SK-N-SH treated with all-trans-retinoic acid at 6 μM for 48 hours (cell line): ENCODE results near the gene RGS7.

ENCODE experiments used
- ATAC-seq: fragments of 200-7000 bp; cut with Tn5 transposase; 3 replicates; pipeline ENCODE4 v1.9.1; 2020; ENCODE audit warnings: mild to moderate bottlenecking, moderate library complexity
- ARNTL ChIP-seq: fragments of 450-650 bp; formaldehyde crosslinking; IDR thresholded peaks from 2 replicates; pipeline ENCODE4 v1.5.0; 2020; ENCODE audit warnings: low read depth, mild to moderate bottlenecking, moderate library complexity, borderline replicate concordance
- CREB5 ChIP-seq: fragments of 250-450 bp; sonication (Bioruptor Pico); IDR thresholded peaks from 2 replicates; pipeline ENCODE4 v1.5.1; 2020; ENCODE audit warnings: low read depth, mild to moderate bottlenecking, moderate library complexity
- ESRRG ChIP-seq: fragments of 250-450 bp; sonication (Bioruptor Pico); IDR thresholded peaks from 2 replicates; pipeline ENCODE4 v1.6.1; 2021; ENCODE audit warnings: mild to moderate bottlenecking
- GLIS3 ChIP-seq: fragments of 250-450 bp; sonication (Bioruptor Pico); IDR thresholded peaks from 2 replicates; pipeline ENCODE4 v1.5.0; 2020; ENCODE audit warnings: mild to moderate bottlenecking, moderate library complexity
- ISL1 ChIP-seq: fragments of 250-450 bp; sonication (Bioruptor Pico); IDR thresholded peaks from 2 replicates; pipeline ENCODE4 v2.1.2; 2022; ENCODE audit warnings: mild to moderate bottlenecking, moderate library complexity
- OSR1 ChIP-seq: fragments of 250-450 bp; sonication (Bioruptor Pico); IDR thresholded peaks from 2 replicates; pipeline ENCODE4 v1.8.0; 2022; ENCODE audit warnings: moderate library complexity, mild to moderate bottlenecking, inconsistent platforms
- PATZ1 ChIP-seq: fragments of 250-450 bp; sonication (Bioruptor Pico); IDR thresholded peaks from 2 replicates; pipeline ENCODE4 v1.8.0; 2020; ENCODE audit warnings: mild to moderate bottlenecking, moderate library complexity, borderline replicate concordance
- PPARA ChIP-seq: fragments of 250-450 bp; sonication (Bioruptor Pico); IDR thresholded peaks from 2 replicates; pipeline ENCODE4 v1.5.0; 2020; ENCODE audit warnings: mild to moderate bottlenecking, borderline replicate concordance
- SNAI2 ChIP-seq: fragments of 250-450 bp; sonication (Bioruptor Pico); IDR thresholded peaks from 2 replicates; pipeline ENCODE4 v1.5.0; 2020; ENCODE audit warnings: mild to moderate bottlenecking, moderate library complexity
- TCF4 ChIP-seq: fragments of 250-450 bp; sonication (Bioruptor Pico); IDR thresholded peaks from 2 replicates; pipeline ENCODE4 v1.8.0; 2021; ENCODE audit warnings: mild to moderate bottlenecking, moderate library complexity, borderline replicate concordance
- TOX ChIP-seq: fragments of 250-450 bp; sonication (Bioruptor Pico); IDR thresholded peaks from 2 replicates; pipeline ENCODE4 v1.8.0; 2021; ENCODE audit warnings: mild to moderate bottlenecking, moderate library complexity, borderline replicate concordance
- ZC3H10 ChIP-seq: fragments of 250-450 bp; sonication (Bioruptor Pico); IDR thresholded peaks from 2 replicates; pipeline ENCODE4 v1.5.1; 2021; ENCODE audit warnings: mild to moderate bottlenecking, moderate library complexity
- ZFP3 ChIP-seq: fragments of 250-450 bp; sonication (Bioruptor Pico); IDR thresholded peaks from 2 replicates; pipeline ENCODE4 v1.5.0; 2020; ENCODE audit warnings: mild to moderate bottlenecking, moderate library complexity
- ZFP30 ChIP-seq: fragments of 450-650 bp; formaldehyde crosslinking; IDR thresholded peaks from 2 replicates; pipeline ENCODE4 v1.5.0; 2022; ENCODE audit warnings: mild to moderate bottlenecking, moderate library complexity
- ZNF565 ChIP-seq: fragments of 450-650 bp; formaldehyde crosslinking; conservative IDR thresholded peaks from 2 replicates; pipeline ENCODE4 v1.5.0; 2020; ENCODE audit warnings: low read depth, mild to moderate bottlenecking, moderate library complexity
- ZNF70 ChIP-seq: fragments of 450-650 bp; formaldehyde crosslinking; IDR thresholded peaks from 2 replicates; pipeline ENCODE4 v1.5.0; 2020; ENCODE audit warnings: mild to moderate bottlenecking, moderate library complexity
- ZNF8 ChIP-seq: fragments of 450-650 bp; formaldehyde crosslinking; IDR thresholded peaks from 2 replicates; pipeline ENCODE4 v1.5.0; 2020; ENCODE audit warnings: mild to moderate bottlenecking, moderate library complexity
- TF ChIP-seq, protein P1 (sequence below): fragments of 250-450 bp; sonication (Bioruptor Pico); IDR thresholded peaks from 2 replicates; pipeline ENCODE4 v1.5.0; 2020; ENCODE audit warnings: mild to moderate bottlenecking, moderate library complexity
- TF ChIP-seq, protein P2 (sequence below): fragments of 250-450 bp; sonication (Bioruptor Pico); IDR thresholded peaks from 2 replicates; pipeline ENCODE4 v1.5.1; 2021; ENCODE audit warnings: mild to moderate bottlenecking, moderate library complexity
- TF ChIP-seq, protein P3 (sequence below): fragments of 250-450 bp; sonication (Bioruptor Pico); IDR thresholded peaks from 2 replicates; pipeline ENCODE4 v1.8.0; 2021; ENCODE audit warnings: low read depth, mild to moderate bottlenecking, moderate library complexity, borderline replicate concordance

The RGS7 gene

DNA sequence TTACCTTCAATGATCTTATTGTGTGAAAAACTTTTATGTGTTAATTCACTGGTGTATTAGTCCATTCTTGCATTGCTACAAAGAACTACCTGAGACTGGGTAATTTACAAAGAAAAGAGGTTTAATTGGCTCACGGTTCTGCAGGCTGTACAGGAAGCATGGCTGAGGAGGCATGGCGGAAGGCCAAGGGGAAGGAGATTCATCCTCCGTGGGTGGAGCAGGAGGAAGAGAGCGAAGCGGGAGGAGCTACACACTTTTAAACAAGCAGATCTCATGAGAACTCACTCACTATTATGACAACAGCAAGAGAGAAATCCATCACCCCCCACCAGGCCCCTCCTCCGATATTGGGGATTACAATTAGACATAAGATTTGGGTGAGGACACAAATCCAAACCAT lies 44.2 kb upstream of the RGS7 start (continued):
- TF ChIP-seq CREB5 (CRISPR knock-in tag) (no peak), SNAI2 (CRISPR knock-in tag) (no peak), PPARA (CRISPR knock-in tag) (no peak), ZNF565 (CRISPR knock-in tag) (no peak), ESRRG (CRISPR knock-in tag) (no peak), GLIS3 (CRISPR knock-in tag) (no peak)

DNA sequence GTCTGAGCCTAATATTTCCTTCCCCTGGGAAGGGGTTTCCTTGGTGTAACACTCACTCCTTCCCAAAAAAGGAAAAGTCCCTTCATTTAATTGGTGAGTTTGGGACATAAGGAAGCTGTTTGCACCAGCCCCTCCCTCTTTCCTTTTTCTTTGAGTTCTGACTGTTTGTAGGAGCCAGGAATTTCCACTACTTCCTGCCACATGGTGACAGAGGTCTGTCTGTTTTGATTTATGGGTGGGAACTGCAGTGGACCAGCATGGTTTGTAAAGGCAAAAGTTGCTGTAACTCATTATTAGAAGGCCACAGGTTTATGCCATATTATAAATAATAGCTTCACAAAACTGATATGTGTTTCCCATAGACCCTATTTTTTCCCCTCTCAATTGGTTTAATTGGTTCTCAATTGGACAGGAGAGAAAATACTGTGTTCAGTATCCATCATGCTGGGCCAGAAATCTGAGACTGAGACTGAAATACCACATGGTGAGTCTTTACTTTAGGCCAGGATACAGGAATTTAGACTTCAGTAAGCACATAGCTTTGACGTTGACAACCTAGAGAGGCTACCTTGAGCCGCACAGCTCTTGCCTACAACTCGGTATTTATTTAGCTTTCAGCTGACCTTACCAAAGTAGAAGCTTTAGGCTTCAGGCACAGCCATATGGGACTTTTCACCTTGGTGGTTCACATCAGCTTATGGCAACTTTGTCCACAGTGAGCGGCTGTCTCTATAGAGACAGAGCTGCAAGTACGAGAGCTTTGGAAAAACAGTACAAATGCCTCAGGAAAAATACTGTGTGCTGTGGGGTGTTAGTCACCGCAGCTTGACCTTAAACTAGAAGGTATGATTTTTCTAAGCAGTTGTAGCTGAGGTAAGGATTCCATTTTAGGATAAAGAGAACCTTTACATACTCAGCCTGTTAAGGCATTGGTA lies 40.0 kb upstream of the RGS7 start:
- no peak for TF ChIP-seq TCF4
- TF ChIP-seq, protein P1, sequence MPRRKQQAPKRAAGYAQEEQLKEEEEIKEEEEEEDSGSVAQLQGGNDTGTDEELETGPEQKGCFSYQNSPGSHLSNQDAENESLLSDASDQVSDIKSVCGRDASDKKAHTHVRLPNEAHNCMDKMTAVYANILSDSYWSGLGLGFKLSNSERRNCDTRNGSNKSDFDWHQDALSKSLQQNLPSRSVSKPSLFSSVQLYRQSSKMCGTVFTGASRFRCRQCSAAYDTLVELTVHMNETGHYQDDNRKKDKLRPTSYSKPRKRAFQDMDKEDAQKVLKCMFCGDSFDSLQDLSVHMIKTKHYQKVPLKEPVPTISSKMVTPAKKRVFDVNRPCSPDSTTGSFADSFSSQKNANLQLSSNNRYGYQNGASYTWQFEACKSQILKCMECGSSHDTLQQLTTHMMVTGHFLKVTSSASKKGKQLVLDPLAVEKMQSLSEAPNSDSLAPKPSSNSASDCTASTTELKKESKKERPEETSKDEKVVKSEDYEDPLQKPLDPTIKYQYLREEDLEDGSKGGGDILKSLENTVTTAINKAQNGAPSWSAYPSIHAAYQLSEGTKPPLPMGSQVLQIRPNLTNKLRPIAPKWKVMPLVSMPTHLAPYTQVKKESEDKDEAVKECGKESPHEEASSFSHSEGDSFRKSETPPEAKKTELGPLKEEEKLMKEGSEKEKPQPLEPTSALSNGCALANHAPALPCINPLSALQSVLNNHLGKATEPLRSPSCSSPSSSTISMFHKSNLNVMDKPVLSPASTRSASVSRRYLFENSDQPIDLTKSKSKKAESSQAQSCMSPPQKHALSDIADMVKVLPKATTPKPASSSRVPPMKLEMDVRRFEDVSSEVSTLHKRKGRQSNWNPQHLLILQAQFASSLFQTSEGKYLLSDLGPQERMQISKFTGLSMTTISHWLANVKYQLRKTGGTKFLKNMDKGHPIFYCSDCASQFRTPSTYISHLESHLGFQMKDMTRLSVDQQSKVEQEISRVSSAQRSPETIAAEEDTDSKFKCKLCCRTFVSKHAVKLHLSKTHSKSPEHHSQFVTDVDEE = no peak
- no peak for TF ChIP-seq PPARA (CRISPR knock-in tag)
- no peak for TF ChIP-seq ESRRG (CRISPR knock-in tag)
- TF ChIP-seq ISL1 = no peak
- no peak for ATAC-seq

DNA sequence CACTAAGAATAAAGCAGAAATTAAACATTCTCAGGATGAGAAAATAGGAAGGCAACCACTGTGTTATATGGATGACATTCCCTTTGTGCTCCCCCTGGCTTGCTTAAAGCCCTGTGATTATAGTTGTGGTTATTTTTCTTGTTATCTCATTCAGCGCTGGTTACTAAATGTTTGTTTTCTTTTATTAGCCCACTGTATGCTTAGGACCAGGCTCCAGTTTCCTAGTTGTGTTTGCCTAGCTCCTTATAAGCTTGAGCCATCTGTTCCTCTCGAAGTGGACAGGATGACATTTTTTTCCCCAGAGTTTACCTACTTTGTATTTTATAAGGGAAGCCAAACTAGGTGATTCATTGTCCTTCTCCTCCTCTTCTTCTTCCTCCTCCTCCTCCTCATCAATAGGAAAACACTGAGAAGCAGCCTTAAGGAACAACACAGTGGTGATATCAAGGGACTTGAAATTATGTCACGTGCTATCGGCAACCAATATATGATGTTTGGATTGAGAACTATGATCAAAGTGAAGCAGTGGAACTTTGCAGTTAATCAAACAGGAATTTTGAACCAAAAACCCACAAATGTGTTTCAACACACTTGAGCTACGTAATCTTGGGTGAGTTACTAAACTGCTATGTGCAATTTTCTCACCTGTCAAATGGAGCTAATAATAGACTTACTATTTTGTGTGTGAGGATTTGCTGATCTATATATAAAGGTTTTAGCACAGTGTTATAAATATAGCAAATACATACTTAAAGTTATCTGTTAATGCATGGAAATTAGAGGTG lies 35.1 kb upstream of the RGS7 start:
- TF ChIP-seq ZNF70 = no peak
- no peak for TF ChIP-seq TCF4
- TF ChIP-seq GLIS3 (CRISPR knock-in tag) = no peak
- TF ChIP-seq, protein P1 = no peak
- TF ChIP-seq, protein P2, sequence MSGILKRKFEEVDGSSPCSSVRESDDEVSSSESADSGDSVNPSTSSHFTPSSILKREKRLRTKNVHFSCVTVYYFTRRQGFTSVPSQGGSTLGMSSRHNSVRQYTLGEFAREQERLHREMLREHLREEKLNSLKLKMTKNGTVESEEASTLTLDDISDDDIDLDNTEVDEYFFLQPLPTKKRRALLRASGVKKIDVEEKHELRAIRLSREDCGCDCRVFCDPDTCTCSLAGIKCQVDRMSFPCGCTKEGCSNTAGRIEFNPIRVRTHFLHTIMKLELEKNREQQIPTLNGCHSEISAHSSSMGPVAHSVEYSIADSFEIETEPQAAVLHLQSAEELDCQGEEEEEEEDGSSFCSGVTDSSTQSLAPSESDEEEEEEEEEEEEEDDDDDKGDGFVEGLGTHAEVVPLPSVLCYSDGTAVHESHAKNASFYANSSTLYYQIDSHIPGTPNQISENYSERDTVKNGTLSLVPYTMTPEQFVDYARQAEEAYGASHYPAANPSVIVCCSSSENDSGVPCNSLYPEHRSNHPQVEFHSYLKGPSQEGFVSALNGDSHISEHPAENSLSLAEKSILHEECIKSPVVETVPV = no peak
- no peak for TF ChIP-seq ZFP30 (CRISPR knock-in tag)
- TF ChIP-seq ZNF565 (CRISPR knock-in tag) = no peak
- TF ChIP-seq ARNTL (CRISPR knock-in tag) = no peak
- TF ChIP-seq CREB5 (CRISPR knock-in tag) = no peak
- TF ChIP-seq OSR1 = no peak
- TF ChIP-seq ISL1 = no peak
- TF ChIP-seq, protein P3, sequence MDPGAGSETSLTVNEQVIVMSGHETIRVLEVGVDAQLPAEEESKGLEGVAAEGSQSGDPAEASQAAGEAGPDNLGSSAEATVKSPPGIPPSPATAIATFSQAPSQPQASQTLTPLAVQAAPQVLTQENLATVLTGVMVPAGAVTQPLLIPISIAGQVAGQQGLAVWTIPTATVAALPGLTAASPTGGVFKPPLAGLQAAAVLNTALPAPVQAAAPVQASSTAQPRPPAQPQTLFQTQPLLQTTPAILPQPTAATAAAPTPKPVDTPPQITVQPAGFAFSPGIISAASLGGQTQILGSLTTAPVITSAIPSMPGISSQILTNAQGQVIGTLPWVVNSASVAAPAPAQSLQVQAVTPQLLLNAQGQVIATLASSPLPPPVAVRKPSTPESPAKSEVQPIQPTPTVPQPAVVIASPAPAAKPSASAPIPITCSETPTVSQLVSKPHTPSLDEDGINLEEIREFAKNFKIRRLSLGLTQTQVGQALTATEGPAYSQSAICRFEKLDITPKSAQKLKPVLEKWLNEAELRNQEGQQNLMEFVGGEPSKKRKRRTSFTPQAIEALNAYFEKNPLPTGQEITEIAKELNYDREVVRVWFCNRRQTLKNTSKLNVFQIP (CRISPR knock-in tag) = no peak
- no peak for TF ChIP-seq ZFP3
- TF ChIP-seq PATZ1 (CRISPR knock-in tag) = no peak
- TF ChIP-seq ESRRG (CRISPR knock-in tag) = no peak
- TF ChIP-seq ZC3H10 (CRISPR knock-in tag) = no peak
- TF ChIP-seq TOX (CRISPR knock-in tag) = no peak
- TF ChIP-seq PPARA (CRISPR knock-in tag) = no peak
- no peak for TF ChIP-seq ZNF8 (CRISPR knock-in tag)
- TF ChIP-seq SNAI2 (CRISPR knock-in tag) = no peak

More for the DNA sequence above, 35.1 kb upstream of the RGS7 start:
- no peak for ATAC-seq
